WTC11 (cell line): ENCODE measurements around the gene VIT. TPM values are rescaled to one million over a fixed set of nuclear protein-coding genes. Genes with fewer than 3 reads are reported as not detected.
"Not testable (repeated sequence)": the region's sequence is repeated elsewhere in the genome, so short reads cannot be mapped to it uniquely, and the experiment has no call there.

ENCODE experiments used
- ATAC-seq: fragments of 200-7000 bp; cut with Tn5 transposase; 2 replicates; pipeline ENCODE4 v1.10.0; 2021; ENCODE audit warnings: mild to moderate bottlenecking, moderate library complexity
- CTCF ChIA-PET: fragments of 300-600 bp; sonication (Branson Sonifier 250); formaldehyde crosslinking; loops from one replicate; lab custom pipeline; 2021; ENCODE audit warnings: antibody characterized with exemption; lab: Charles Lee
- POLR2A ChIA-PET: fragments of 350-600 bp; sonication (Branson Sonifier 250); formaldehyde crosslinking; loops from one replicate; lab custom pipeline; 2021; ENCODE audit warnings: antibody characterized with exemption; lab: Charles Lee
- DNase-seq: peaks from one replicate; pipeline ENCODE4 v3.0.0; 2021; ENCODE audit warnings: low spot score
- H3K27ac Mint-ChIP-seq: 2 replicates; pipeline ENCODE4 v1.8.0; 2021; ENCODE audit warnings: mixed read lengths
- H3K27me3 Mint-ChIP-seq: 2 replicates; pipeline ENCODE4 v1.8.0; 2021; ENCODE audit warnings: low read depth, mild to moderate bottlenecking, moderate library complexity, mixed read lengths
- H3K36me3 Mint-ChIP-seq: 2 replicates; pipeline ENCODE4 v1.8.0; 2021; ENCODE audit warnings: mixed read lengths
- H3K4me1 Mint-ChIP-seq: 2 replicates; pipeline ENCODE4 v1.8.0; 2022; ENCODE audit warnings: mixed read lengths
- H3K4me3 Mint-ChIP-seq: 2 replicates; pipeline ENCODE4 v1.8.0; 2021; ENCODE audit warnings: mild to moderate bottlenecking, moderate library complexity, mixed read lengths
- H3K9me3 Mint-ChIP-seq: 2 replicates; pipeline ENCODE4 v1.8.0; 2021; ENCODE audit warnings: mixed read lengths
- E2F5 ChIP-seq: sonication (generic); formaldehyde crosslinking; IDR thresholded peaks from 2 replicates; pipeline ENCODE4 v1.8.1; 2022; ENCODE audit warnings: mild to moderate bottlenecking, moderate library complexity, missing genetic modification reagents
- FOXP1 ChIP-seq: sonication (generic); formaldehyde crosslinking; IDR thresholded peaks from 2 replicates; pipeline ENCODE4 v1.8.0; 2022; ENCODE audit warnings: missing genetic modification reagents, mild to moderate bottlenecking, moderate library complexity, borderline replicate concordance
- HMGA2 ChIP-seq: fragments of 250-450 bp; sonication (Bioruptor Pico); IDR thresholded peaks from 2 replicates; pipeline ENCODE4 v1.4.0; 2021; ENCODE audit warnings: mild to moderate bottlenecking, moderate library complexity
- IRF1 ChIP-seq: sonication (generic); formaldehyde crosslinking; IDR thresholded peaks from 2 replicates; pipeline ENCODE4 v1.8.0; 2023; ENCODE audit warnings: missing genetic modification reagents
- MAX ChIP-seq: sonication (generic); formaldehyde crosslinking; IDR thresholded peaks from 2 replicates; pipeline ENCODE4 v1.8.0; 2022; ENCODE audit warnings: mild to moderate bottlenecking, missing genetic modification reagents
- NFYB ChIP-seq: sonication (generic); formaldehyde crosslinking; conservative IDR thresholded peaks from 2 replicates; pipeline ENCODE4 v1.8.0; 2022; ENCODE audit warnings: low read depth, missing genetic modification reagents
- RORB ChIP-seq: fragments of 250-450 bp; sonication (Bioruptor Pico); IDR thresholded peaks from 2 replicates; pipeline ENCODE4 v1.9.0; 2021; ENCODE audit warnings: mild to moderate bottlenecking
- ZNF138 ChIP-seq: sonication (generic); formaldehyde crosslinking; conservative IDR thresholded peaks from 2 replicates; pipeline ENCODE4 v1.8.1; 2022; ENCODE audit warnings: mild to moderate bottlenecking, moderate library complexity, missing genetic modification reagents
- ZNF263 ChIP-seq: sonication (generic); formaldehyde crosslinking; IDR thresholded peaks from 2 replicates; pipeline ENCODE4 v1.8.1; 2022; ENCODE audit warnings: low read depth, mild to moderate bottlenecking, moderate library complexity, missing genetic modification reagents
- ZNF281 ChIP-seq: sonication (generic); formaldehyde crosslinking; IDR thresholded peaks from 2 replicates; pipeline ENCODE4 v1.8.0; 2023; ENCODE audit warnings: mild to moderate bottlenecking, missing genetic modification reagents
- ZNF317 ChIP-seq: sonication (generic); formaldehyde crosslinking; IDR thresholded peaks from 2 replicates; pipeline ENCODE4 v1.8.1; 2023; ENCODE audit warnings: low read depth, mild to moderate bottlenecking, moderate library complexity, missing genetic modification reagents, borderline replicate concordance
- ZNF532 ChIP-seq: fragments of 250-450 bp; sonication (Bioruptor Pico); IDR thresholded peaks from 2 replicates; pipeline ENCODE4 v1.9.0; 2021; ENCODE audit warnings: mild to moderate bottlenecking, borderline replicate concordance
- total RNA-seq: library from RNA; stranded (reverse); gene quantifications from 3 replicates; pipeline ENCODE4 v1.2.3, GENCODE V29; 2021

Gene VIT
- total RNA-seq, 1 experiment from 2014 or later = 0.46 TPM

GRCh38 chr2:36683002-36683401 is 13.5 kb upstream of the VIT start:
- Mint-ChIP-seq H3K4me3 (no peak overlapping the region), H3K27ac (no peak overlapping the region), H3K9me3 (peaks cover 29% of the 10 kb centered on the region), H3K27me3 (peaks cover 1% of the 10 kb centered on the region; the same call in 1 of the 2 replicates), H3K36me3 (peaks cover 22% of the 10 kb centered on the region)
- POLR2A ChIA-PET = no interaction called here
- CTCF ChIA-PET = no interaction called here
- no peak for ATAC-seq
- no peak for TF ChIP-seq ZNF317
- TF ChIP-seq E2F5 = no peak
- no peak for TF ChIP-seq ZNF532 (CRISPR knock-in tag)
- no peak for TF ChIP-seq NFYB
- no peak for TF ChIP-seq HMGA2 (CRISPR knock-in tag)
- TF ChIP-seq ZNF138 (CRISPR knock-in tag) = no peak
- TF ChIP-seq, all 79 proteins: peak for 0
- DNase-seq = no peak
- H3K4me1 Mint-ChIP-seq = peaks cover 17% of the 10 kb centered on the region

- H3K27ac Mint-ChIP-seq, POLR2A ChIA-PET, H3K4me3 Mint-ChIP-seq, ATAC-seq, DNase-seq, H3K27me3 Mint-ChIP-seq, CTCF ChIA-PET, H3K4me1 Mint-ChIP-seq: not testable (repeated sequence)
- H3K36me3 Mint-ChIP-seq = peaks cover 14% of the 10 kb centered on the region
- TF ChIP-seq FOXP1 (CRISPR knock-in tag) (0 out of 2 replicates have a peak, but pooled peaks have one; percentile 19), ZNF263 (CRISPR knock-in tag) (0 out of 2 replicates have a peak, but pooled peaks have one; percentile 5)
- peaks cover 23% of the 10 kb centered on the region for H3K9me3 Mint-ChIP-seq
Measured at GRCh38 chr2:36688291-36688690, 8.2 kb upstream of the VIT start.

GRCh38 chr2:36689013-36689412 is 7.5 kb upstream of the VIT start:
- H3K9me3 Mint-ChIP-seq = peaks cover 19% of the 10 kb centered on the region
- POLR2A ChIA-PET, H3K27ac Mint-ChIP-seq, ATAC-seq, DNase-seq, H3K4me3 Mint-ChIP-seq, H3K4me1 Mint-ChIP-seq, H3K27me3 Mint-ChIP-seq, CTCF ChIA-PET: not testable (repeated sequence)
- H3K36me3 Mint-ChIP-seq = peaks cover 14% of the 10 kb centered on the region

GRCh38 chr2:36692121-36692520 is 4.4 kb upstream of the VIT start:
- no peak overlapping the region for H3K27ac Mint-ChIP-seq
- TF ChIP-seq IRF1 (CRISPR knock-in tag) = no peak
- no peak for TF ChIP-seq NFYB
- H3K27me3 Mint-ChIP-seq = no peaks in the 10 kb centered on the region
- peaks cover 17% of the 10 kb centered on the region for H3K9me3 Mint-ChIP-seq
- H3K36me3 Mint-ChIP-seq = peaks cover 14% of the 10 kb centered on the region
- ChIA-PET CTCF (interaction anchor here (1.3 kb wide), 1 partner anchor 79 kb away, joined by 4 read pairs; no protein-coding TSS in a partner anchor), POLR2A (no interaction called here)
- H3K4me3 Mint-ChIP-seq = no peak overlapping the region
- DNase-seq = no peak
- peaks cover 6% of the 10 kb centered on the region for H3K4me1 Mint-ChIP-seq
- no peak for ATAC-seq

- ChIA-PET POLR2A (interaction anchor here (0.6 kb wide), 1 partner anchor 10 kb away, joined by 4 read pairs; no protein-coding TSS in a partner anchor), CTCF (interaction anchor here (0.6 to 1.9 kb wide), 2 partner anchors 77 to 91 kb away, joined by 3 to 7 read pairs; no protein-coding TSS in a partner anchor)
- H3K4me1 Mint-ChIP-seq = peaks cover 18% of the 10 kb centered on the region
- no peak for DNase-seq
- peaks cover 7% of the 10 kb centered on the region for H3K9me3 Mint-ChIP-seq
- H3K36me3 Mint-ChIP-seq = peaks cover 6% of the 10 kb centered on the region
- no peak overlapping the region for H3K4me3 Mint-ChIP-seq
- no peak overlapping the region for H3K27ac Mint-ChIP-seq
- no peak for ATAC-seq
- no peaks in the 10 kb centered on the region for H3K27me3 Mint-ChIP-seq
- no peak for TF ChIP-seq IRF1 (CRISPR knock-in tag)
- TF ChIP-seq ZNF281 (CRISPR knock-in tag) = no peak
- no peak for TF ChIP-seq RORB (CRISPR knock-in tag)
- TF ChIP-seq MAX (CRISPR knock-in tag) = no peak
Measured at GRCh38 chr2:36693825-36694224, 2.7 kb upstream of the VIT start.
